Measurements from ENCODE around the gene ADAP1.
"Not testable (repeated sequence)": the region's sequence is repeated elsewhere in the genome, so short reads cannot be mapped to it uniquely, and the experiment has no call there.

ADAP1 gene, protein sequence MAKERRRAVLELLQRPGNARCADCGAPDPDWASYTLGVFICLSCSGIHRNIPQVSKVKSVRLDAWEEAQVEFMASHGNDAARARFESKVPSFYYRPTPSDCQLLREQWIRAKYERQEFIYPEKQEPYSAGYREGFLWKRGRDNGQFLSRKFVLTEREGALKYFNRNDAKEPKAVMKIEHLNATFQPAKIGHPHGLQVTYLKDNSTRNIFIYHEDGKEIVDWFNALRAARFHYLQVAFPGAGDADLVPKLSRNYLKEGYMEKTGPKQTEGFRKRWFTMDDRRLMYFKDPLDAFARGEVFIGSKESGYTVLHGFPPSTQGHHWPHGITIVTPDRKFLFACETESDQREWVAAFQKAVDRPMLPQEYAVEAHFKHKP

DNA sequence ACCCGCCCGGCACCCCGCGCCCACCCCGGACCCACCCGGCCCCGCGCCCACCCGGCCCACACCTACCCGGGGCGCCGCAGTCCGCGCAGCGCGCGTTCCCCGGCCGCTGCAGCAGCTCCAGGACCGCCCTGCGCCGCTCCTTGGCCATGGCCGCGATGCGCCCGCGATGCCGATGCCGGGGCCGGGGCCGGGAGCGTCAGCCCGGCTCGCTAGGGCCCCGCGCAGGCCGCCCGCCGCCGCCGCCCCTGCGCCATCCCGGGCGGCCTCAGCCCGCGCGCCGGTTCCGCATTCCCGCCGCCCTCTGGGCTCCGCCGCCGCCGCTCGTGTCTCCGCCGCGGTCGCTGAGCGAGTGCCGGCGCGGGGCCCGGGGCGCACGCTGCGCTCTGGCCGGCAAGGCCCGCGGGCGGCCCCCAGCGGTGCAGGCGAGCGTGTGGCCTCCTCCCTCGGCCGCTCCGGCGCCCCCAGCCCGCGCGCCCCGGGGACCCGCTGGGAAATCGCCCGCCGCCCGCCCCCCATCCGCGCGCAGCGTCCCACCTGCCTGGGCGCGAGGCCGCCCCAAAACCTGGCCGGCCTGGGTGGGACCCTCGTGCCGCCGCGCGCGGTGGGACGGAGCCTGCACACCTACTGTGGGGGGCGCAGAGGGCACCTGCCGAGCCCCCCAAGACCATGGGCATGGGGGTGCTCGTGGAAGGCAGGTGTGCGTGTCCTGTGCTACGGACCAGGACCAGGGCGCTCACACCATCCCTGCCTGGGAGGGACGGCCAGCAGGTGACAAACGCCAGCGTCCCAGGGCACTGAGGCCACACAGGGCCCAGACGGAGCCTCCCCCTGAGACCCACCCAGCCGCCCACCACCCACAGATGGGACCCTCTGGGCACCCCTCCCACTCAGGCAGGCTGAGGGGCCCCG is at the start of gene ADAP1:
Gene ADAP1, minus strand, starts transcription at position 351 of the 909 bp plus-strand sequence. Its CDS starts 203 bp downstream, at position 148.
- in situ Hi-C loops (cut with MboI; ENCODE audit: low sequenced_read_pairs): no loop called here

DNA sequence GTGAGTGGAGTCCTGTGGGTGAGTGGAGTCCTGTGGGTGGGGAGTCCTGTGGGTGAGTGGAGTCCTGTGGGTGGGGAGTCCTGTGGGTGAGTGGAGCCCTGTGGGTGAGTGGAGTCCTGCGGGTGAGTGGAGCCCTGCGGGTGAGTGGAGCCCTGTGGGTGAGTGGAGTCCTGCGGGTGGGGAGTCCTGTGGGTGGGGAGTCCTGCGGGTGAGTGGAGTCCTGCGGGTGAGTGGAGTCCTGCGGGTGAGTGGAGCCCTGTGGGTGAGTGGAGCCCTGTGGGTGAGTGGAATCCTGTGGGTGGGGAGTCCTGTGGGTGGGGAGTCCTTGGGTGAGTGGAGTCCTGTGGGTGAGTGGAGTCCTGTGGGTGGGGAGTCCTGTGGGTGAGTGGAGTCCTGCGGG is 48.0 kb upstream of the ADAP1 start:
- in situ Hi-C loops (cut with MboI; ENCODE audit: low sequenced_read_pairs): not testable (repeated sequence)

DNA sequence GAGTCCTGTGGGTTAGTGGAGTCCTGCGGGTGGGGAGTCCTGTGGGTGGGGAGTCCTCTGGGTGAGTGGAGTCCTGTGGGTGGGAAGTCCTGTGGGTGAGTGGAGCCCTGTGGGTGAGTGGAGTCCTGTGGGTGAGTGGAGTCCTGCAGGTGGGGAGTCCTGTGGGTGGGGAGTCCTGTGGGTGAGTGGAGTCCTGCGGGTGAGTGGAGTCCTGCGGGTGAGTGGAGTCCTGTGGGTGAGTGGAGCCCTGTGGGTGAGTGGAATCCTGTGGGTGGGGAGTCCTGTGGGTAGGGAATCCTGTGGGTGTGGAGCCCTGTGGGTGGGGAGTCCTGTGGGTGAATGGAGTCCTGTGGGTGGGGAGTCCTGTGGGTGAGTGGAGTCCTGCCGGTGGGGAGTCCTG is 47.5 kb upstream of the ADAP1 start:
- in situ Hi-C loops (cut with MboI; ENCODE audit: low sequenced_read_pairs): not testable (repeated sequence)

DNA sequence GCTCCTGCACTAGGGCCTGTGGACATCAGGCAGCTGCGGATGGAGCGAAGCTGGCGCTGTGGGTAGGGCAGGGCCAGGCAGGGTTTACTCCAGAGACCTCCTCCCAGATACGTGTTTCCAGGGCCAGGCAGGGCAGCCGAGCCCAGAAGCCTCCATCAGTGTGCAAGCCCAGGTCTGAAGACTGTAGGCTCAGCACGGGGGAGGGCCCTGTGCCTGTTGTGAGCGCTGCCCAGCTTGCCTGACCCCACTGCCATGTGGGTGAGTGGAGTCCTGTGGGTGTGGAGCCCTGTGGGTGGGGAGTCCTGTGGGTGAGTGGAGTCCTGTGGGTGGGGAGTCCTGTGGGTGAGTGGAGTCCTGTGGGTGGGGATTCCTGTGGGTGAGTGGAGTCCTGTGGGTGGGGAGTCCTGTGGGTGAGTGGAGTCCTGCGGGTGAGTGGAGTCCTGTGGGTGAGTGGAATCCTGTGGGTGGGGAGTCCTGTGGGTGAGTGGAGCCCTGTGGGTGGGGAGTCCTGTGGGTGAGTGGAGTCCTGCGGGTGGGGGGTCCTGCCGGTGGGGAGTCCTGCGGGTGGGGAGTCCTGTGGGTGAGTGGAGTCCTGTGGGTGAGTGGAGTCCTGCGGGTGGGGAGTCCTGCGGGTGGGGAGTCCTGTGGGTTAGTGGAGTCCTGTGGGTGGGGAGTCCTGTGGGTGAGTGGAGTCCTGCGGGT is 46.7 kb upstream of the ADAP1 start:
- in situ Hi-C loops (cut with MboI; ENCODE audit: low sequenced_read_pairs): not testable (repeated sequence)

DNA sequence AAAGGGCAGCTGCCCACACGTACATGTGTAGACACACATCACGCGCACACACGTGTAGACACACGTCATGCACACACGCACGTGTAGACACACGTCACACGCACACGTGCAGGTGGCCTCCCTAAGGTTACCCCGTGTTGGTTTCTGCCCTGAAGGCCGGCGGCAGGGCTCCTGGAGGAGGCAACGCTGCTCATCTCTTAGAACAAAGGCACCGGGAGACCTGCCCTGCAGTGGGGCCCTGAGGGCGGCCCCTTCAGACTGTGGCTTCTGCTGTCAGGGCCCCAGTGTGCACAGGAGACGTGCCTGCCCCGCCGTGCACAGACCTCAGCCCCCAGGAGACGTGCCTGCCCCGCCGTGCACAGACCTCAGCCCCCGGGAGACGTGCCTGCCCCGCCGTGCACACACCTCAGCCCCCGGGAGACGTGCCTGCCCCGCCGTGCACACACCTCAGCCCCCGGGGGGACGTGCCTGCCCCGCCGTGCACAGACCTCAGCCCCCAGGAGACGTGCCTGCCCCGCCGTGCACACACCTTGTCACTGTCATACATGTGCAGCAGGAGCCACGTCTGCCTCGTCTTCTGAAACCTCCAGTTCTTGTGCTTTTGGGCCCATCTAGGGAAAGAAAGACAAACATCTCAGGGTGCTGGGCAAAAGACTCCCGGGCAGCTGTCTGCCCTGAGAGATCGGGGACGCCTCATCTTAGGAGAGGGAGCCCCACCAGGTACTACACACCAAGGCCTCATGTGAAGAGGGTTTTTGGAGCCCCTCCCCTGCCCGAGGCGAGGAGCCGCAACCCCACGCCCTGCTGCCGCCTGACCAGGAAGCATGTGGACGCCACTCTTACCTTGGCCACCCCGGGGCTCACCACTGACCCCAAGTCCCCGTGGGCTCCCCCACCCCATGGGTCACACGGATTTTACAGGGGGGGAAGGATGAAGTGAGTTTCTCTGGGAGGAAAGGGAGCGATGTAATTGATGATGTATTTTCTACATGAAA is 45.8 kb upstream of the ADAP1 start:
- in situ Hi-C loops (cut with MboI; ENCODE audit: low sequenced_read_pairs): loop anchor here (10.0 kb wide), 1 partner anchor 65 kb away; no protein-coding TSS in a partner anchor

DNA sequence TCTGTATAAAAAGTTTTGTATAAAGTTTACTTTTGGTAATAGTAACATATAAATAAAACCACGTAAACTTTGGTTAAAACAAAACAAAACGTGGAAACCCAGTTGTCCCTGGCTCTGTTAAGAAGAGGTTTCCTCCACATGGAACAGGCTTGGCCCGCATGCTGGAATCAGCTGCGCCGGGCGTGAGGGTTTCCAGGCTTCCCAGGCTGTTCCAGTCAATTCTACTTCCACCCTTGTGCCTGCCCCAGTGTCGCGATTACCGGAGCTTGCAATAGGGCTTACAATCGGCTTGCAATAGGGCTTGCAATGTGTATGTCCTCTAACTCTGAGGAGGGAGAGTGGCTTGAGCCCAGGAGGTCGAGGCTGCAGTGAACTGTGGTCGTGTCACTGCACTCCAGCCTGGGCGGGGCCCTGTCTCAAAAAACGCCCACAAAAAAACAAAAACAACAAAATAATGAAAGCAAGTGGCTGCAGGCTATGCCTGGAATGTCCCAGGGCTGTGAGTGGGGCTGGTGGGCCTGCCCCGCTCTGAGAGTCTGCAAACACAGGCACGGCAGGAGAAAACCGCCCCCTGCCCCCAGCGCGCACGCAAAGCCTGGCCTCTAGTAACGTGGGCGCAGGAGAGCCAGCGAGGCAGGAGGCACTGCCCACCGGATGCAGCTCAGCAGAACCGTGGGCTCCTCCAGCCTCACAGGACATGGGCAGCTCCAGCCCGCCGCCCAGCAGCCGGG is 44.8 kb upstream of the ADAP1 start:
- in situ Hi-C loops (cut with MboI; ENCODE audit: low sequenced_read_pairs): loop anchor here (10.0 kb wide), 1 partner anchor 65 kb away; no protein-coding TSS in a partner anchor

DNA sequence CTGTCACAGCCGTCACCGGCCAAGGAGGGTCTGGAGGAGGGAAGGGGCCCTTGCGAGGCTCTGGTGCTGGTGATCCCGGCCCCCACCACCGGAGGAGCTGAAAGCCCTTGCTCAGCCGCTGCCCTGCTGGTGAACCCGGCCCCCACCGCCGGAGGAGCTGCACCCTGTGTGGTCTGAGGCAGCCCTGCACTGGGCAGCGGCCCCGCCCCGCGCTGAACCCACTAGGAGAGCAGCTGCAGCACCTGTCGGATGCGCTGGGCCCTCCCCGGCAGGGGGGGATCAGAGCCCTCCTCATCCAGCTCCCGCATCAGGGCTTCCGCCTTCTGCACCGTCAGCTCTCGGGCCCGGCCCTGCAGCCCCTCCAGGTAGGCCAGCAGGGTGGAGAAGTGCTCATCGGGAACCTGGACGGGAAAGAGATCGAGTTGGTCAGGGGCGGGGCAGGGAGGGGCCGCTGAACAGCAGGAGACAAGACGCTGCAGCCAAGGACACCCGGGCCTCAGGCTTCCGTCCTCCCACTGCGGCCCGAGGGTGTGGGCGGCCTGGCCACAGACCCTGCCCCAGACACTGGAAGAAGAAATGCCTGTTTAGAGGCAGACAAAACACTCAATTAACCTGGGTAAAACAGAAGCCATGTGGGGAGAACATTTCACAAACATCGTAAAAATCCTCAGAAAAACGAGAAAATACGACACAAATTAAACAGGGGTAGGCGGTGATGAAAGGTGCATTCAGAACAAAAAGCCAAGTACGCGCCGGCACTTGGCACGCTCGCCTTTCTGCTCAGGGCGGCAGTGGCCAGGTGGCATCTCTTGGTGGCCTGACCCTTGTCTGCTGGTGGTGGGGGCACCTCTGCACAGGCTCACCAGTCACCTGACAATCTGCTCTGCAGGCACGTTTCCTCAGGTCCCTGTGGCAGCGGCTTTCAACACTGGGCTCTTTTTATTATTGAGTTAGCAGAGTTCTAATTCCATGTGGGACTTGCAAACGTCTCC is 43.2 kb upstream of the ADAP1 start:
- in situ Hi-C loops (cut with MboI; ENCODE audit: low sequenced_read_pairs): loop anchor here (10.0 kb wide), 1 partner anchor 67 kb away; no protein-coding TSS in a partner anchor

DNA sequence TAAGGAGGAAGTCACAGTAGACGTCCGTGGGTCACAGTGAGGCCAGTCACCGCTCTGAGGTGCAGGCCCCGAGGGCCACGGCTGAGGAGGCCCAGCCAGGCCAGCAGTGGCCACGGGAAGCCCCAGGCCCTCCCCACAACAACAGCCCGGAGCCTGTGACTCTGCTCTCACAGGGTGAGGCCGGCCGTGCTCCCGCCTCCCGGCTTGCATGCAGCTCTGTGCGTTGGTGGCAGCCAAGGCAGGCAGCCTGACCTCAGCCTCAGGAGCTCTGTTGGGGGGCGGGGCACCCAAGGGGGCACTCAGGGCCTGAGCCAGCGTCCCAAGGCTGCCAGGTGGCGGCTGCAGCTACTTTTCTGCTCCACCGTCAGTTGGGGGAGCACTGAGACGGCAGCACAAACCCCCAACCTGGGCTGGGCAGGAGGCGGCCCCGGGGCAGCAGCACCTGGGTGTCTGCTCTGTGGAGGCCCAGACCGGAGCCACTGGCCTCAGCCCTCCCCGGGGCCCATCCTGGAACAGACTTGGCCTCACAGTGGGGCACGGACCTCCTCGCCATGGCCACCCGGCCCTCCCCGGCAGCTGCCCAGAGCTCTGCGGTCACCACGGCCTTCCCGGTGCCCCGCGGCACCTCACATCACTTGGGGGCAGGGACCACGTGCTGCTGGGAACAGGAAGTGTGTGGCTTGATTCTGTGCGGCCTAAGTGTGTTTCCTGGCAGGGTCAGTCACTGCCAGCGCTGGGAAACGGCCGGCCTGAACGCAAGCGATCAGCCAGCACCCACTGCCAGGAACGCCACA is 41.8 kb upstream of the ADAP1 start:
- in situ Hi-C loops (cut with MboI; ENCODE audit: low sequenced_read_pairs): loop anchor here (10.0 kb wide), 1 partner anchor 69 kb away; no protein-coding TSS in a partner anchor

DNA sequence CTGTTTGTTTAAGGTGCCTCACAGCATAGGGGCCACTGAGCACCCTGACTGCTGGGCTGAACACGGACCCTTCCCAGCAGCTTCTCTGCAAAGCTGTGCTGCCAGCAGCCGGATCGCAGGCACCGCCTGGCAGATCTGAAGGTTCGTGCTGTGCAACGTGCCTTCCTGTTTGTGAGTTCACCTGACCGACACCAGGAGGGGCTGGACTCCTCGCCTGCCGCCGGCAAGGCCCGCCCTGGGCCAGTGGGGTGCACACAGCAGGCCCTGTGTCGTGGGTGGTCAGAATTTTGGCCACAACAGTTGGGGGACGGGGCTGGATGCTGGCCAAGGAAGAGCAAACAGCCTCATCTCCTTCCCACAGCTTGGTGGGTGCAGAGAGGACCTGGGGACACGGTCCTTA is 41.1 kb upstream of the ADAP1 start:
- in situ Hi-C loops (cut with MboI; ENCODE audit: low sequenced_read_pairs): loop anchor here (10.0 kb wide), 1 partner anchor 69 kb away; no protein-coding TSS in a partner anchor

DNA sequence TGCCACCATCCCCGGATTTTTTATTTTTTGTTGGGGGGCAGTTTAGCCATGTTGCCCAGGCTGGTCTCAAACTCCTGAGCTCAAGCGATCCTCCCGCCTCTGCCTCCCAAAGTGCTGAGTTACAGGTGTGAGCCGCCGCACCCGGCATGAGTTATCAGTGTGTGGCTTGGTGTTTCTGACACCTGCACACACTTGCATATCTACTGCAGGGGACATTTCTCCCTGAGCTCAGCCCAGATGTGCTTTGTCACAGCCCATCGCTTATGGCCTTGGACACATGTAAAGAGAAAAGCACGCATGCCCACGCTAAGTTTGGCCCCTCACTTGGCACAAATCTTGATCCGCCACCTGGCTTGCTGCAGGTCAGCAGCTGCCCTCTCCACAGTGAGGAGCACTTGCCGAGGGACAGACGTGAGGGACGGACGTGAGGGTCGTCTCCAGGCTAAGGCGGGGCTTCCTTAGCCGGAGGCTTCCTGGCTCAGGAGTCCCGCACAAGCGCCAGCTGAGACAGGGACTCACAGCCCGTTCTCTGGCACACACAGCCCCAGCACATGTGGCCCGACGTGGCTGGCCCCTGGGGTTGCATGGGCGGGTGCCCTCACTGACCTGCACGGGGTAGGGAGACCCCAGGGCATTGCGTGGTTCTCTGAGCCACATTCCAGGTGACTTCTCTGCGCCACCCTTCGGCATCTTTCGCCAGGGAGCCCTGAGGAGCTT is 40.3 kb upstream of the ADAP1 start:
- in situ Hi-C loops (cut with MboI; ENCODE audit: low sequenced_read_pairs): loop anchor here (10.0 kb wide), 1 partner anchor 70 kb away; no protein-coding TSS in a partner anchor

DNA sequence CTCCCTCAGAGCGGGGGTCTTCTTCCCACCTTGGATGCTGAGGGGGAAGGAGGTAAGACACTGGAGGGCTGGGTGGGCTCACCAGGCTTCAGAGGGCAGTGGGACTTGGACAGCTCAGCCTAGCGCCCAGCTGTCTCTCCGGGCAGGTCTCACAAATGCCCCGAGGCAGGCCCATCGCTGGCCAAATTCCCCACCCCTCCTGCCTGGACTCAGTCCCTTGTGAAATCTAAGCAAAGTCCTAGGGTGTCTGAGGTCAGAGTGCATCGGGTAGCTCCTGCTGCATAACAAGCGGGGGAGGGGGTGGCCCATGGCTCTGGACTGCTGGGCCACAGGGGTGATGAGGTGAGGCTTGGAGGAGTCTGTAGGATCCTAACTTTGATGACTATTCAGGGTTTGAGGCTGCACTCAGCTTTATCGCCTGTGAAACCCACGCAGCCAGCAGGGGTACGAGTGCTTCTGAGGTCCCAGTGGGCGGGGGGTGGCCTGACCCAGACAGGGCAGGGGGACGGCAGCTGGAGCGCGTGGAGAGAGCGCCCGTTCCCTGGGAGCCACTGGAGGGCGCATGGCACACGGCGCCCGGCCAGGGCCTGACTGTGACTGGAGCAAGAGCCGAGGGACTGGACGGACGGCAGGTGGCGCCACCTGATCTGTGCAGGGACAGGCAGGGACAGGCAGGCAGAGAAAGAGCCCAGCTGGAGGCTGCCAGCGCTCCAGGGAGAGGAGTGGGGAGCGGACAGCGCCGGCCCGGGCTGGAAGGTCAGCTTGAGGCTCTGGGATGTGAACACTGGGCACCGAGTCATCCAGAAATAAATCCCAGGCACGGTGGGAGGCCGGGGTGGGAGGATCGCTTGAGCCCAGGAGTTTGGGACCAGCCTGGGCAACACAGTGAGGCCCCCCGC is 38.5 kb upstream of the ADAP1 start:
- in situ Hi-C loops (cut with MboI; ENCODE audit: low sequenced_read_pairs): loop anchor here (10.0 kb wide), 1 partner anchor 72 kb away; no protein-coding TSS in a partner anchor

DNA sequence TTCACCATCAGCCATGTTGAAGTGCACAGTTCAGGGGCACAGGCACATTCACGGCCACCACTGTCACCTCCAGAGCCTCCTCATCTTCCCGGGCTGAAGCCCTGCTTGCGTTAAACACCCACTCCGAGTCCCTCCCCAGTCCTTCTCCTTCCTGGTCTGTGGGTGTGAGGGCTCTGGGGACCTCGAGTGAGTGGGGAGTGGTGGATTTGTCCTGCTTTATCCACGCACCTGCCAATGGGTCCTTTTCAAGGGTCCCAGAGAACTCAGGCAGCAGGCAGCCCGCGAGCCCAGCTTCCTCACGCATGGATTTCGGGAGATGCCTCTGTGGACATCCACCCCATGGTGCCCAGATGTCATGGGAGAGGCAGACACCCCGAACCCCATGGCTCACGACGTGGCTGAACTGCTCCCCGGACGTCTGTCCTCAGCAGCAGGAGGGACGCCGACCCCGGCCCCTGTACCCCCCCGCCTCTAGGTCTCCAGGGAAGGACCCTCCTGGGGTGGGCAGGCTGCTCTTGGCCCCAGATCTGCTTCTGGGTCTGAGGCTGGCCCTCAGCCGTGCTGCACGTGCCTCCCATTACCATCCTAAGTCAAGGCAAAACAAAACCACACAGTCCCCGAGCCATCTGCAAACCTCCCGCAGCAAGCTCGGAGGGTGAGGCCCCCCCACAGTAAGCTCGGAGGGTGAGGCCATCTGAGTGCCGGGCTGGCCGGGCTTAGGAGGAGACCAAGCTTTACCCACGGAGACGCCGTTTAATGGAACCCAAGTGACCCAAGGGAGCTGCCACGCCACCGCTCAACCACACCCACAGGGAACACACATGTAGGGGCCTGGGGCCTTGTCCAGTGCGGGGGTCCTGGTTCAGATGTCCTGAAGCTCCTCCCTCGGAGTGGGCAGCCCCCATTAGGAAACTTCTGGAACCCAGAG is 37.5 kb upstream of the ADAP1 start:
- in situ Hi-C loops (cut with MboI; ENCODE audit: low sequenced_read_pairs): loop anchor here (10.0 kb wide), 1 partner anchor 73 kb away; no protein-coding TSS in a partner anchor

DNA sequence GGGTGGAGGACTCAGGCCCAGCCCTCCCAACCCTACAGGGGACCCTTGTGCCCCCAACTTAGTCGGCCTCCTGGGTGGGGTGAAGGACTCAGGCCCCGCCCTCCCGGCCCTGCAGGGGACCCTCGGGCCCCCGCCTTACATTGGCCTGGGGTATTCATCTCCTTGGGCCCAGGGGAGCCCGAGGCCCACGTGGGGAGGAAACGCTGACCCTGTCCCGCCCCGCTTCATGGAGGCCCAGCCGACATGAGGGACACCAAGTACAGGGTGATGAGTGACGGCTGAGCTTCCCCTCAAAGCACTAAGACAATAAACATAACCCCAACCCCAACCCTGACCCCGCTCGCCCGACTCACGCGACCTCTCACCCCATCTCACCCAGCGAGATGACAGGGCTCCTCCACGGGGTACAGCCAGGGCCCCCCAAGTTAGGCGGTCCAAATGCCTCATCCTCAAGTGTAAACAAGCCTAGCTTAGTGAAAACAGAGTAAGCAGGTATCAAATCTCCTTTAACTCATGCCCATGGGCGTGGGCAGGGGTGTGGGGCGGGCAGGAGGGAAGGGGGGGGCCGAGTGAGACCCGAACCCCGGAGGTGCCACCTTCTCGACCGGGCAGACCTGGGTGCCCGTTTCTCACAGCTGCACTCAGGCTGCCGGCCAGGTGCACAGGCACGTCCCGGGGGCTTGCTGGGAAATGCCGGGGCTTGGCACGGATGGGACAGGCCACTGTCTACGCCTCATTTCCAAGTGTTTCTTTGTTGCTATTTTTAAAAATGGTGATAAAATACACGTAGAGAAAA is 36.7 kb upstream of the ADAP1 start:
- in situ Hi-C loops (cut with MboI; ENCODE audit: low sequenced_read_pairs): loop anchor here (10.0 kb wide), 1 partner anchor 74 kb away; no protein-coding TSS in a partner anchor

Measured in HL-60/S4 treated with retinoic acid at 250 ng/mL for 4 days and 3 days (cell line).